IPS-18c (cell line): Measurements from ENCODE around the gene TCF23.
A peak's percentile ranks its signal among the peaks of the same experiment; 100 is the strongest.
"Not testable (repeated sequence)": the region's sequence is repeated elsewhere in the genome, so short reads cannot be mapped to it uniquely, and the experiment has no call there.

Experiments
- H3K4me3 ChIP-seq: 2 replicates; pipeline ENCODE4 v1.7.0; 2013; ENCODE audit warnings: low read depth, mild to moderate bottlenecking, low read length, moderate library complexity; ENCODE audit not compliant: insufficient read depth
- H3K9me3 ChIP-seq: one replicate; pipeline ENCODE4 v1.6.1; 2013; ENCODE audit warnings: mild to moderate bottlenecking, low read length, moderate library complexity; ENCODE audit not compliant: control insufficient read depth, insufficient read depth

TCF23 gene

GRCh38 chr2:27148801-27149439 lies at the start of gene TCF23:
Gene TCF23 (plus strand): TSS chr2:27149004. CDS start chr2:27149134, 130 bp downstream.
- no peak within 1 kb of the TSS for H3K4me3 ChIP-seq
- peaks cover 2% of the 10 kb centered on the region for H3K9me3 ChIP-seq

- Histone ChIP-seq H3K9me3 (no peaks in the 10 kb centered on the region), H3K4me3 (no peak overlapping the region)
Observed at GRCh38 chr2:27099334-27099955, 49.4 kb upstream of the TCF23 start.

DNA sequence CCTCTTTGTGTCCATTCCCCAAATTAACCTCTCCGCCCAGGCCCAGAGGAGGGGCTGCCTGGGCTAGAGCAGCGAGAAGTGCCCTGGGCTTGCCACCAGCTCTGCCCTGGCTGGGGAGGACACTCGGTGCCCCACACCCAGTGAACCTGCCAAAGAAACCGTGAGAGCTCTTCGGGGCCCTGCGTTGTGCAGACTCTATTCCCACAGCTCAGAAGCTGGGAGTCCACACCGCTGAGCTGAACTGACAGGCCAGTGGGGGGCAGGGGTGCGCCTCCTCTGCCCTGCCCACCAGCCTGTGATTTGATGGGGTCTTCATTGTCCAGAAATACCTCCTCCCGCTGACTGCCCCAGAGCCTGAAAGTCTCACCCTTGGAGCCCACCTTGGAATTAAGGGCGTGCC lies 48.8 kb upstream of the TCF23 start:
- Histone ChIP-seq H3K4me3 (no peak overlapping the region), H3K9me3 (no peaks in the 10 kb centered on the region)

- no peak overlapping the region for H3K4me3 ChIP-seq
- no peaks in the 10 kb centered on the region for H3K9me3 ChIP-seq
Observed at GRCh38 chr2:27102329-27102728, 46.5 kb upstream of the TCF23 start.

DNA sequence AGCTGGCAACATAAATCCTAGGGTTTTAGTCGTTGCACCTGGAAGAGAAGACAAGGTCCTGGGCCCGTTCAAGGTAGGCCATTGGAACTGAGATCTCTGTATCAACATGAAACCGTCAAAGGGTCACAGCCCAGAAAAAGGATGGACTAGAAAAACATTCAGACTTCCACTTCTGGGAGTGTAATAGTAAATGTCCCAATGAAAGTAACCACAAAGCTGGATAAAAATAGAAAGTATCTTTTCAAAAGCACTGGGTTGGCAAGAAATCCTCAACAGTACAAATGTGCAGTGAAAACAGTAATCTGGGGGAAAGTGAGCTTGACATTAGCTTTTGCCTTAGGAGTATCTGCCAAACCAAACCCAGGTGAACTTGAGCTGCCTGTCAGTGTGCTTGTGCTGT lies 42.8 kb upstream of the TCF23 start:
- H3K9me3 ChIP-seq: no peaks in the 10 kb centered on the region
- H3K4me3 ChIP-seq: no peak overlapping the region

GRCh38 chr2:27108221-27108620 lies 40.6 kb upstream of the TCF23 start:
- no peak overlapping the region for H3K4me3 ChIP-seq
- no peaks in the 10 kb centered on the region for H3K9me3 ChIP-seq

DNA sequence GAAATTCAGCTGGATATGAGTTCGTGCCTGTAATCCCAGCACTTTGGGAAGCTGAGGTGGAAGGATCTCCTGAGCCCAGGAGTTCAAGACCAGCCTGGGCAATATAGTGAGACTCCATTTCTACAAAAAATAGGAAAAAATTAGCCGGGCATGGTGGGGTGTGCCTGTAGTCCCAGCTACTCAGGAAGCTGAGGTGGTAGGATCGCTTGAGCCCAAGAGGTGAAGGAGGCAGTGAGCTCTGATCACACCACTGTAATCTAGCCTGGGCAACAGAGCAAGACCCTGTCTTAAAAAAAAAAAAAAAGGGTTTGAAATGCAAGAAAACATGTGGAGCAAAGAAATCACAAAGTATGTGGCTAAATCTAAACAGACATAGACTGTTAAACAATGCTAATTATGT lies 39.7 kb upstream of the TCF23 start:
- Histone ChIP-seq H3K9me3 (no peaks in the 10 kb centered on the region), H3K4me3 (no peak overlapping the region)

- not testable (repeated sequence) for H3K4me3 ChIP-seq
Observed at GRCh38 chr2:27110603-27111352, 38.0 kb upstream of the TCF23 start.

GRCh38 chr2:27111392-27112078 lies 37.3 kb upstream of the TCF23 start:
- not testable (repeated sequence) for H3K9me3 ChIP-seq, H3K4me3 ChIP-seq

More at GRCh38 chr2:27110603-27111352, 38.0 kb upstream of the TCF23 start:
- not testable (repeated sequence) for H3K9me3 ChIP-seq

DNA sequence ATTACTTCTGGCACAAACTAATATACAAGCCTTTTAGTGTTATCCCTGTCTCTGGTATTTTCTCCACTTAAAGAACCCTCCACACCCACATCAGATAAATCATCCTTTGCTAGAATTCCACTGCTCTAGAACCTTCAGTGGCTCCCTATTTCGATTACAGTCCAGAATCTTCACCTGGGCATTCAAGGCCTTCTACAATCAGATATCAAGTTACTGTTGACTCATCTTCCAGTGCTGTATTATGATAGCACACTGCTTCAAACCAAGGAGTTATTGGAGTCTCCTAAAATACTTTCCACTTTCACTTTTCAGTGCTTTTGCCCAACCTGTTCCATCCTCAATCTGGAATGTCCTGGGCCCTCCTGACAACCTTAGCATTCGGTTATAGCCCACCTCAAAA lies 33.3 kb upstream of the TCF23 start:
- no peak overlapping the region for H3K4me3 ChIP-seq
- H3K9me3 ChIP-seq: no peaks in the 10 kb centered on the region

DNA sequence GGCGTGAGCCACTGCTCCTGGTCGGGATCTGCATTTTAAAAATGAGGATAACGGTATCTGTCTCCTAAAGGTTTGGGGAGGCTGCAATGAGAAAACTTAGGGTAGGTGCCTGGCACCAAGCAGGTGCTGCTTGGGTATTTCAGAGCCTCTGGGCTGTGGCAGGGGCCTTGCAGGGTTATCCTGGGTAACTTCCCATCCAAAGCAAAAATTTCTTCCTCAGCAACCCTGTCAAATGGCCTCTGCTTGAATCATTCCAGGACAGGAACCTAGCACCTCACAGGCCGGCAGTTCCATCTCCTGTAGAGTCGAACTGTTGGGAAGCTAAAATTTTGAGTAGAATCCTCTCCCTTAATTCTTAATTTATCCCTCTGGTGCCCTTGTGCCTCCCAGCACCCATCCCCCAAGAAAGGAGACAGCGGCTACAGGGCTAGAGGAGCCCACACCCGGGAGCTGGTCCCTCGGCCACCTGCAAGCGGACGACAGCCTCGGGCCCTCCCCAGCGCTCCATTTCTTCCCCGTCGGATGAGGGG lies 30.7 kb upstream of the TCF23 start:
- Histone ChIP-seq H3K9me3 (no peaks in the 10 kb centered on the region), H3K4me3 (peak overlapping the region; percentile 52)

DNA sequence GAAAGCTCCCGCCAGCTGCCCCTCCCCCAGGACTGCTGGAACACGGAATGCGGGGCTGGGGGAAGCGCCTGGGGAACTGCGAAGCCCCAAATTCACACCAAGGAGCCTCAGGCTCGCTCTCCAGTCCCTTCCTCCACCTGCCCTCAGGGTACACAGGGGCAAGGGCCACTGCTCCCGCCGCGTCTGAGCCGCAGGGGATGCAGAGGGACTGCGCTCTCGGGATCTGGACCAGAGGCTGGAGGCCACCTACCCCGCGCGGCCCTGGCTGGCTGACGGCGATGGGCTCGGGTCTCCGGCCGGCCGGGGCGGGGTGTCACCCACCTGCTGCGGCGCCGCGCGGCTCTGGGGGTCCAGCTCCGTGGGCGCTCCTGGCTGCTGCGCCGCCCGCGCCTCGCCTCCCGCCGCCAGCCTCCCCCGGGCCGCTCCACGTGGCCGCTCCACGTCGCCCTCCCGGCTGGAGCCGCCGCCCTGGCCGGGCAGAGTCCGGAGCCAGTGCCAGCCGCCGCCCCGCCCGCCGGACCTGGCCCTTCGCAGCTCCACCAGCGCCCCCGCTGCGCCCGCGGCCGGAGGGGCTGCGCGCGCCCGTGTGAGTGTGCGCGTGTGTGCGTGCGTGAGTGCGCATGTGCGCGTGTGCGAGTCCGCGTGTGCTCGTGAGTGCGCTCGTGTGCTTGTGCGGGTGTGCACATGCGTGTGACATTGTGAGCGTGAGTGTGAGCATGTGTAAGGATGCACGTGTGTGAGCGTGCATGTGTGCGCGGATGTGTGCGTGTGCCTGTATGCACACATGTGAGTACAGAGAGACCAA lies 30.1 kb upstream of the TCF23 start, which contains the start of gene CGREF1:
TSS of gene CGREF1 (minus strand) at position 604 of the 805 bp plus-strand sequence. CDS start 14,762 bp downstream, outside the sequence.
- peak within 1 kb of the TSS; percentile 52 for H3K4me3 ChIP-seq
- H3K9me3 ChIP-seq: no peaks in the 10 kb centered on the region

DNA sequence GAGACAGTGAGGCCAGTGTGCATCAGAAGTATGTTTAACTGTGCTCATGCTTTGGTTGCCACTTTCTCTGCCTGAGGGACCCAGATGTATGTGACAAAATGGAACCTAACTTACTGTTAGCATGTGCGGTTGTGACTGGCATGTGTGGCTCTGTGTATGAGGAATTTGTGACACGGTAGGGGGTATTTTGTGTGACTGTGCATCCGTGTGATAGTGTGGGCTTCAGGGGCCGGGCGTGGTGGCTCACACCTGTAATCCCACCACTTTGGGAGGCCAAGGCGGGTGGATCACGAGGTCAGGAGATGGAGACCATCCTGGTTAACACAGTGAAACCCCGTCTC lies 29.5 kb upstream of the TCF23 start:
- H3K4me3 ChIP-seq: peak overlapping the region; percentile 34

GRCh38 chr2:27121906-27122305 lies 26.9 kb upstream of the TCF23 start:
- H3K9me3 ChIP-seq: no peaks in the 10 kb centered on the region
- H3K4me3 ChIP-seq: no peak overlapping the region

More for the DNA sequence above, 29.5 kb upstream of the TCF23 start:
- not testable (repeated sequence) for H3K9me3 ChIP-seq

- Histone ChIP-seq H3K9me3 (no peaks in the 10 kb centered on the region), H3K4me3 (no peak overlapping the region; the same call in 1 of the 2 replicates)
Observed at GRCh38 chr2:27122791-27123190, 26.0 kb upstream of the TCF23 start.

DNA sequence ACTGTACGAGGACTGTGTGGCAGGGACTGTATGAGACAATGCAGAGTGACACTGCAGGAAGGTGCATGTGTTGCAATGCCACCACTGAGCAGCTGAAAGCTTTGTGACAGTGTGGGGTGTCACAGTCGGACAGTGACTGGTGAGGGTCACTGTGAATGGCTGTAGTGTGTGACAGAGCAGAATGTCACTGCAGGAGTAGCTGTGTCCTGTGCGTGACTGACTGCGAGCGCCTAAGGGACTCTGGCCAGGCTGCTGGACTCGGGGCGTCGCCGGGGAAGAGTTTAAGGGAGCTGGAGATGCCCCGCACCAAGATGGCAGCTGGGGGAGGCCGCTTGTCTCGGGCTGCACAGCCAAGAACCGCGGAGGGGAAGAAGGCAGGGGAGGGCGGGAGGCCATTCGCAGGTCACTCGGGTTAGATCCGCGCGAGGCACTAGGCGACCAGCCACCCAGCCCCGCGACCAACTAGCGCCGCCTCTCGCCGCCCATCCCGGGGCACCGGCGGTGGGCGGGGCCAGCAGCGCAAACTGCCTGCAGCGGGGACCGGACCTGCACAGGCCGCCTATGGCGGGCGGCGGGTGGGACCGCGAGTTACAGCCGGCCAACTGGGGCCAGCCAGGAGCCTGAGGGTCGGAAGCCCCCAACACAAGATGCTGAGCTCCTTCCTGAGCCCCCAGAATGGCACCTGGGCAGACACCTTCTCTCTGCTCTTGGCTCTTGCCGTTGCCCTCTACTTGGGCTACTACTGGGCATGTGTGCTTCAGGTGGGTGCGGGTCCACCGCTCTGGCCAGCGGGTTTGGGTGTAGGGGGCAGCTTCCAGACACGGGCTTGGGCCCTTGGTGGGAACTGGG lies 25.3 kb upstream of the TCF23 start, which contains the start of gene ABHD1:
TSS of gene ABHD1 (plus strand) at position 514 of the 849 bp plus-strand sequence. CDS start at position 648, 134 bp downstream.
- H3K4me3 ChIP-seq: peak within 1 kb of the TSS; percentile 77
- no peaks in the 10 kb centered on the region for H3K9me3 ChIP-seq
